ENCODE data around the gene ATP1A1. TPM values are rescaled to one million over a fixed set of nuclear protein-coding genes. Genes with fewer than 3 reads are reported as not detected.

The ATP1A1 gene
- total RNA-seq, 1 donor from 2014 or later, result 123 TPM

GRCh38 chr1:116353155-116353554 is 19.9 kb upstream of the ATP1A1 start:
- Histone ChIP-seq H3K27me3 (ENCODE audit: control insufficient read depth, insufficient read depth, low read length) (no peaks in the 10 kb centered on the region), H3K4me3 (ENCODE audit: low read depth, low read length) (no peak overlapping the region), H3K36me3 (ENCODE audit: control insufficient read depth, insufficient read depth, low read length) (no peaks in the 10 kb centered on the region)
- FAIRE-seq, result no peak
- no peak for TF ChIP-seq CTCF (IDR thresholded peaks at IDR 0.05; ENCODE audit: insufficient read depth, low read length, severe bottlenecking)
- no peak for DNase-seq (ENCODE audit: low read depth)

- H3K27me3 ChIP-seq (ENCODE audit: control insufficient read depth, insufficient read depth, low read length), result no peaks in the 10 kb centered on the region
- no peak for TF ChIP-seq CTCF (IDR thresholded peaks at IDR 0.05; ENCODE audit: insufficient read depth, low read length, severe bottlenecking)
- H3K36me3 ChIP-seq (ENCODE audit: control insufficient read depth, insufficient read depth, low read length), result no peaks in the 10 kb centered on the region
- no peak overlapping the region for H3K4me3 ChIP-seq (ENCODE audit: low read depth, low read length)
- FAIRE-seq (no peak), DNase-seq (ENCODE audit: low read depth) (no peak)
Measured at GRCh38 chr1:116356067-116356466, 17.0 kb upstream of the ATP1A1 start.

- Histone ChIP-seq H3K27me3 (ENCODE audit: control insufficient read depth, insufficient read depth, low read length) (no peaks in the 10 kb centered on the region), H3K36me3 (ENCODE audit: control insufficient read depth, insufficient read depth, low read length) (no peaks in the 10 kb centered on the region), H3K4me3 (ENCODE audit: low read depth, low read length) (no peak overlapping the region)
- TF ChIP-seq CTCF (IDR thresholded peaks at IDR 0.05; ENCODE audit: insufficient read depth, low read length, severe bottlenecking), result no peak
- DNase-seq (ENCODE audit: low read depth), result peak; percentile 54
- FAIRE-seq, result no peak
Measured at GRCh38 chr1:116356673-116357072, 16.4 kb upstream of the ATP1A1 start.

GRCh38 chr1:116357487-116357886 is 15.6 kb upstream of the ATP1A1 start:
- TF ChIP-seq CTCF (IDR thresholded peaks at IDR 0.05; ENCODE audit: insufficient read depth, low read length, severe bottlenecking), result no peak
- peak; percentile 43 for FAIRE-seq

GRCh38 chr1:116359060-116359830 is 13.8 kb upstream of the ATP1A1 start:
- H3K27me3 ChIP-seq (ENCODE audit: control insufficient read depth, insufficient read depth, low read length), result no peaks in the 10 kb centered on the region
- no peak overlapping the region for H3K4me3 ChIP-seq (ENCODE audit: low read depth, low read length)
- no peak for TF ChIP-seq CTCF (IDR thresholded peaks at IDR 0.05; ENCODE audit: insufficient read depth, low read length, severe bottlenecking)
- DNase-seq (ENCODE audit: low read depth) (peak; percentile 80), FAIRE-seq (no peak)
- no peaks in the 10 kb centered on the region for H3K36me3 ChIP-seq (ENCODE audit: control insufficient read depth, insufficient read depth, low read length)

More at GRCh38 chr1:116357487-116357886, 15.6 kb upstream of the ATP1A1 start:
- Histone ChIP-seq H3K4me3 (ENCODE audit: low read depth, low read length) (no peak overlapping the region), H3K27me3 (ENCODE audit: control insufficient read depth, insufficient read depth, low read length) (no peaks in the 10 kb centered on the region), H3K36me3 (ENCODE audit: control insufficient read depth, insufficient read depth, low read length) (no peaks in the 10 kb centered on the region)
- no peak for DNase-seq (ENCODE audit: low read depth)

- Histone ChIP-seq H3K27me3 (ENCODE audit: control insufficient read depth, insufficient read depth, low read length) (no peaks in the 10 kb centered on the region), H3K4me3 (ENCODE audit: low read depth, low read length) (no peak overlapping the region), H3K36me3 (ENCODE audit: control insufficient read depth, insufficient read depth, low read length) (no peaks in the 10 kb centered on the region)
- no peak for DNase-seq (ENCODE audit: low read depth)
- FAIRE-seq, result no peak
- no peak for TF ChIP-seq CTCF (IDR thresholded peaks at IDR 0.05; ENCODE audit: insufficient read depth, low read length, severe bottlenecking)
Measured at GRCh38 chr1:116359871-116360270, 13.2 kb upstream of the ATP1A1 start.

All from bronchial epithelial cell (primary cell).